NCI-H1105 (cell line): ENCODE data around the gene TRPT1.

Source experiments
- DNase-seq: peaks from one replicate; lab custom pipeline; 2025; lab: John Stamatoyannopoulos, UW

TRPT1 gene, protein sequence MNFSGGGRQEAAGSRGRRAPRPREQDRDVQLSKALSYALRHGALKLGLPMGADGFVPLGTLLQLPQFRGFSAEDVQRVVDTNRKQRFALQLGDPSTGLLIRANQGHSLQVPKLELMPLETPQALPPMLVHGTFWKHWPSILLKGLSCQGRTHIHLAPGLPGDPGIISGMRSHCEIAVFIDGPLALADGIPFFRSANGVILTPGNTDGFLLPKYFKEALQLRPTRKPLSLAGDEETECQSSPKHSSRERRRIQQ

DNA sequence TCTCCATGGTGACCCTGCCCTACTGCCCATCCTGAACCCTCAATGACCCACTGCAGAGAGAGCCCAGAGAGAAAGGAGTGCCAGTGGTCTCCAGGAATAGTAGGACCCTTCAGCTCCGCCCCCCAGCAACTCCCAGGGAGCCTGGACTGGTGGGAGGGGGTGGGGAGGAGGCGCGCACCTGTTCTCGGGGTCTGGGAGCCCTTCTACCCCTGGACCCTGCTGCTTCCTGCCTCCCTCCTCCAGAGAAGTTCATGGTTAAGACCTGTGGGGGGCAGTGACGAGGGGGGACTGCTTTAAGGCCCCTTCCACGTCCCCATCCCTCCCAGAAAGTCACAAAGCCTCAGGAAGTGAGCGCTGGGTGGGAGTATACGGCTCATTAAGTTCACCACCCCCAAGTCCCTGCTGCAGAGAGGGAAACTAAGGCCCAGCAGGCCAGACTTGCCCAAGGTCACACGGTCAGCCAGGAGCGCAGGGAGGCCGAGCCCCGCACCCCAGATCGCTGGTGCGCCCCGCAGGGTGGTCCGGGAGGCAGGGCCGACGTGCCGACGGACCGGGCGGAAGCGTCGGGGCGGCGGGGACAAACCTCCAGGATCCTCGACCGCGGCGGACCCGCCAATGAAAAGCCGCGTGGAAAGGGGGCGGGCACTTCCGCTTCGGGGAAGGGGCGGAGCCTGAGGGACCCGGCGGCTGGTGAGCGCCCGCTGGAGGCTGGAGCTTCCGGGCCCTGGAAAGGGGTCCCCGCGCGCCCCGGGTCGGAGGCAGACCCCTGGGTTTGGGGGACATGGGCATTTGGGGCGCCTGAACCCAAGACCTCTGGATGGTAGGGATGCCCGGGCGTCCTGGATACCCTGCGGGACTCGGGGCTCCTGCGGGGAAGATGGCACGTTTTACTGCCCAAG lies at the start of gene TRPT1, which contains the start of gene NUDT22:
TRPT1 (minus strand) TSS at position 579 of the 899 bp plus-strand sequence; CDS start at position 253, 326 bp downstream.
NUDT22 (plus strand) TSS at position 667 of the 899 bp plus-strand sequence. CDS start 379 bp downstream, outside the sequence.
- peak; percentile 81 for DNase-seq

DNA sequence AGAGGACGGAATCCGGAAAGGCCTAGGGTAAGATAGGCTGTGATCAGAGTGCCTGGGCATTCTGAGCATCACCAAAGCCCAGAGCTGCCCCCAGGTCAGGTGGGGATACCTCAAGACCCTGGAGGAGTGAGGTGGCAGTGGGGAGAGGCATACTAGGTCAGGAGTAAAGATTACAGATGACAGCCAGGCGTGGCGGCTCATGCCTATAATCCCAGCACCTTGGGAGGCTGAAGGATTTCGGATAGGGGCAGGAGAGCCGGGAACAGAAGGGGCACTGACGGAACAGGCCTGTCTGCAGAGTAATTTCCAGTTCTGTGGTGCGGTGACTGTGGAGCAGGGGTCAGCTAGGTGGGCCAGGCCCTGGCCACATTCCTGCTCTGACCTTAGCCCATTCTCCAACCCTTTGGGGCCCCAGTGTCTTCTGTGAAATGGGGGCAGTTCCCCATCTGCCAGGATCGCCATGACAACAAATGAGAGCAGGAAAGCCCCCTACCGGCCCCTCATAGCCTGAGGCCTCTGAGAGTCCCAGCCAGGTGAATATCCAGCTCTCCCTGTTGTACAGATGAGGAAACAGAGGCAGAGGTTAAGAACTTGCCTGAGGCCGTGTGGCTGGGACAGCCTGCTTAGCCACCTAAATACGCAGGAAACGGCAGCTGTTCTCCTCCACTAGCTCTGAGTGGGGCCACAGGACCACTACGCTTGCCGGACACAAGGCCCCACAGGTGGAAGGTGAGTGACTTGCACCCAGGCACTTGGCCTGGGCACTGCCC lies 49.2 kb upstream of the TRPT1 start:
- no peak for DNase-seq

DNA sequence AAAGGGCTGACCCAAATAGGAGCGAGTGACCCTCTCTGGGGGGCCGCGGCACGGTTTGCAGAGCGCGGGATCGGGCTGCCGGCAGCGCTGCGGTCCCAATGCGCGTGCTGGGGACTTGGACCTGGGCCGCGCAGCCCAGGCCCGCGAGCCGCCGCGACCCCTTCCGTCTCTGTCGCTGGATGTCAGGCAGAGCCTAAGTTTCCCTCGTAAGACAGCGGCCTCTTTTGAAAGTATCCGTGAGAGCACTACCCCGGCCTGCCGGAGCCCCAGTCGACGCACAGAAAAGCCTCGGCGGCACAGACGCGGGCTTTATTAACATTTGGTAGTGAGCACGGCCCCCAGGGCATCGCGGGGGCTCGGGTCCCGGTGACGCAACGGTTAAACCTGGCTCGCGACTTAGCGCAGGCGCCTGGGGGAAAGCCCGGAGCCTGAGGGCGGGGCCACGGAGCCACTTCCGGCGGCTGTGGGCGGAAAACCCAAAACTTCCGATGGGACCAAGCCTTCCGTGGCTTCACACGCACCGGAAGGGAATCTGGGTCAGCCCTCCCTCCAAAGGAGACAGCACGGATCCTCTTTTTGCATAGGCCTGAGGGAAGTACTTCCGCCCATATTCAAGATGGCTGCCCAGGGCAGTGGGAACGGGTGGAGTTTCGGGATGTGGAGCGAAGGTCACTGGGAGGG lies 43.7 kb upstream of the TRPT1 start:
- DNase-seq = peak; percentile 99

DNA sequence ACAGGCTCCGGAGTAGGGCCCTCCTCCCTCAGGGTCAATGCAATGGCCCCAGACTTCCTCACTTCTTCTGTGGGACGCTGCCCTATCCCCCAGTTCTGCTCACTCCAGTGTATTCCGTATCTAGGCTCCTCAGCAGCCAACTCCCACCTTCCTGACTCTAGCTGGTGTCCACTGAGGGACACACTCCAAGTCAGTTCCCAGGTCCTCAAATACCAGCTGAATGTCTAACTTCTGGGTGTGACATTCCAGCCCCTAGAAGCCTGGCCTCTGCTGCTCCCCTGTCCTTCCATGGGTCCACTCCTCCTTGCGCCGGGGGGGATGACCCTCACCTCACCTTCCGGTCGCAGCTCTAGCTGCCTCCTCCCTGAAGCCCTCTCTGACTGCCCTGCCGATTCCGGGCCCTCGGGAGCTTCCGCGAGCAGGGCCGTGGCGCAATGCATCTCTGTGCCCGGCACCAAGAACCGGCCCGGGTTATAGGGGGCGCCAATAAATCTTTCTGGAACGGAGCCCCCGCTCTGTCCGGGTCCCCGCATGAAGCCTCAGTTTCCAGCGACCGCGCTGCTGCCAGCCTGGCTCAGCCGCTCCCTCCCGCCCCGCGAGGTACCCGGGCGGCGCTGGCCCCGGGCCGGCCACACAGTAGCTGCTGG lies 43.0 kb upstream of the TRPT1 start:
- DNase-seq = no peak

DNA sequence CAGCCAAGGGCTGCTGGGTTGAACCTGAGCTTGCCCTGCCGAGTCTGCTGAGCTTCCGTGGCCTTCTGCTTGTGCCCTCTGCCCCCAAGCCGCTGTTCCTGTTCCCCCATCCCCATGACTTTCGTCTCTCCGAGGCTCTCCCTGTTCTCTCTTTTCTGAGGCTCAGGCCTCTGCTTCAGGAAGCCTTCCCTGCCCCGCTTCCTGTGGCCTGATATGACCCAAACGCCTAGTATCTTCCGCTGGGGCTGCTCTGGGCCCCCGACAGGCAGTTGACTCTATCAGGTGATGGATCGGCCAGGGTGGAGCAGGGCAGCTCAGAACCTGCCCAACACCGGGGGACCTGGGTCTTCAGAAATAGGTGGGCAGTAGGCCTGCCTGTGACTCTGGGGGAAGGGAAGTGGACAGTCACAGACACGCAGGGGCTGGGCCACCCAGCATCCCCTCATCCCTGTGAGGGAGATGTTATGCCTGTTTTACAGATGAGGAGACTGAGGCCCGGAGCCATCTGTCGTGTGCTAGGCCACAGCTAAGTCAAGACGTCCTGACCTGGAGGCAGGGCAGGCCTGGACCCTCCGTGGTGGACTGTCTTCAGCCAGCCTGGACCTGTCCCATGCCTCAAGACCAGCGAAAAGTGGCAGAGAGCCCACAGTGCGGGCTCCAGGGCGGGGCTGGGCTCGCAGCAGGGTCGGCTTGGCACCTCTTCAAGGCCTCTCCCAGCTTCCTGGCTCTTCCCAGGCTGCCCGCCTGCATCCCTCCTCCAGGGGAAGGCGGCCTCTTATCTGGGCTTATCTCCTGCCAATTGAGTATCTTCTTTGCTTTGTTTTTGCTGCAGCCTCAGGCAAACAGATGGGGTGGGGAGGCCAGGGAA lies 42.3 kb upstream of the TRPT1 start:
- DNase-seq = peak; percentile 9

DNA sequence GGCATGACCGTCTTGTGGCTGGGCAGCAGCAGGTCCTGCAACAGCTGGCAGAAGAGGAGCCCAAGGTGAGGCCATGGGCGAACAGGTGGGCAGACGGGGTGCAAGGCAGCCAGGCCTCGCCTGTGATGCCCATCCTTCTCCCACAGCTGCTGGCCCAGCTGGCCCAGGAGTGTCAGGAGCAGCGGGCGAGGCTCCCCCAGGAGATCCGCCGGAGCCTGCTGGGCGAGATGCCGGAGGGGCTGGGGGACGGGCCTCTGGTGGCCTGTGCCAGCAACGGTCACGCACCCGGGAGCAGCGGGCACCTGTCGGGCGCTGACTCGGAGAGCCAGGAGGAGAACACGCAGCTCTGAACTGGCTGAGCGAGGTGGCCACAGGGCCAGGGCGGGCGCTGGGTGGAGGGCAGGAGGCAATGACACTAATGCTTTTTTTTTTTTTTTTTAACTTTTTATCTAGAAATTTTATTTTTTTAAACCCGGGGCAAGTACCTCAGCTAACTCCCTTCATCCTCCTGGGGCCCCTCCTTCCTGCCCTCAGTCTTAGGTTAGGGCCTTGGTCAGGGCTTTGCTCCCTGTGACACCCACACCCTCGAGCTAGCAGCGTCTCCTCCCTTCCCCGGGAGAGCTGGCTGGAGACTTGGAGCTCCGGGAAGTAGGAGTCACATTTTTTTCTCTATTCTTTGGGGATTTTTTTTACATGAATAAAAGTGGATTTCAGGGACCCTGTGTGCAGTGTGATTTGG lies 41.4 kb upstream of the TRPT1 start:
- no peak for DNase-seq

DNA sequence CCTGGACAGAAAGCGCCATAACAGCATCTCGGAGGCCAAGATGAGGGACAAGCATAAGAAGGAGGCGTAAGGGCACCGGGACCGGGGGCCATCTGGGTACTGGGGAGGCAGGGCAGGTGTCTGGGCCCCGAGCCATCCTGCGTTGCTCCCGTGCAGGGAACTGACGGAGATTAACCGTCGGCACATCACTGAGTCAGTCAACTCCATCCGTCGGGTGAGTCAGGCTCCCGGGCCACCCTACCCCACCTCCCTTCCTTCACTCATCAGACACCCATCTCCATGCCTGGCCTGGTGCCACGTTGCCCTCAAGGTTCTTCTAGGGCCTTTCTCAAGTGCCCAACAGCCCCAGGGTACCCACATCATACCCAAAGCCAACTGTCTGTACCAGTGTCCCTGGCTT lies 40.4 kb upstream of the TRPT1 start:
- no peak for DNase-seq

DNA sequence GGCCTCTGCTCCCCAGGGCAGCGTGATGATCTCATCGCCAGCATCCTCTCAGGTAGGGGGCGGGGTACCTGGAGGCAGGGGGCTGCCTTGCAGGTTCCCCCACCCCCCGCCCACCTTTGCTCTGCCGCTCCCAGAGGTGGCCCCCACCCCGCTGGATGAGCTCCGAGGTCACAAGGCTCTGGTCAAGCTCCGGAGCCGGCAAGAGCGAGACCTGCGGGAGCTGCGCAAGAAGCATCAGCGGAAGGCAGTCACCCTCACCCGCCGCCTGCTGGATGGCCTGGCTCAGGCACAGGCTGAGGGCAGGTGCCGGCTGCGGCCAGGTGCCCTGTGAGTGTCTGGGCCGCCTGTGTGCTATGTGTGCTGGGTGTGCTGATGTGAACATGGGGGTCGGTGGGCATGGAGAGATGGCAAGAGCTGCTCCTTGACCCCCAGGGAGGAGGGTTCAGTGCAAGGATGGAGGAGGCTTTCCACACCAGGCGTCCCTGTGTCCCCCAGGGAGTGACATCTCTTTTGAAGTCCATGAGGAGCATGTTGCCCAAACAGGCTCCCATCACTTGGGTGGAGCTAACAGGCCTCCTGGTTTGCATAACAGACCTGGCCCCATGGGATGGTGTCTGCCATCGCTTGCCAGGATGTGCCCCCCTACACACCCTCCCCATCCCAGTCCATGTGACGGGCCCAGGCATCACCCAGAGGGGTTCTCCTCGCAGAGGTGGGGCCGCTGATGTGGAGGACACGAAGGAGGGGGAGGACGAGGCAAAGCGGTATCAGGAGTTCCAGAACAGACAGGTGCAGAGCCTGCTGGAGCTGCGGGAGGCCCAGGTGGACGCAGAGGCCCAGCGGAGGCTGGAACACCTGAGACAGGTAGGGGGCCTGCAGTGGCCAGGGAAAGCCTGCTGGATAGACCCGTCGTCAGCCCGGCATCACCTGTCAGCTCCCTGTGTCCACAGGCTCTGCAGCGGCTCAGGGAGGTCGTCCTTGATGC lies 39.5 kb upstream of the TRPT1 start:
- no peak for DNase-seq

DNA sequence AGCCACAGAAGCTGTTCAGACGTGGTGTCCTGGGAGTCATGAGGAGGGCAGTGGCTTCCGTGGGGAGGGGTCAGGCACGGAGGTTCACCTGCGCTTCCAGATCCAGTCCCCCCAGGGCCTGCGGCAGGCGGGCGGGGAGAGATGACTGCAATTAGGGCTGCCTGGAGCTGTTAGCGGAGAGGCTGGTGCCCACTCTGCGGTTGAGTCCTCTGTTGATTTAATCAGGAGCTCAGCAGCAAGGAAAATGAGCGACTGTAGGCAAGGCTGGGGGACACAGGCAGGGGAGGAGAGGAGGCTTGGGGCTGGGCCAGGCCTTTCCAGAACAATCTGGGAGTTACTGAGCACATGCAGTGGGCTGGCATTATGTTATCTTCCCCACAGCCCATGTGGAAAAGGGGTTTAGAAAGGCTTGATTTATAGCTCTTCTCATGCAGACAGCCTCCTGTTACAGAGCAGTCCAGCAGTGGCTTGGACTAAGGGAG lies 38.4 kb upstream of the TRPT1 start:
- DNase-seq = no peak

DNA sequence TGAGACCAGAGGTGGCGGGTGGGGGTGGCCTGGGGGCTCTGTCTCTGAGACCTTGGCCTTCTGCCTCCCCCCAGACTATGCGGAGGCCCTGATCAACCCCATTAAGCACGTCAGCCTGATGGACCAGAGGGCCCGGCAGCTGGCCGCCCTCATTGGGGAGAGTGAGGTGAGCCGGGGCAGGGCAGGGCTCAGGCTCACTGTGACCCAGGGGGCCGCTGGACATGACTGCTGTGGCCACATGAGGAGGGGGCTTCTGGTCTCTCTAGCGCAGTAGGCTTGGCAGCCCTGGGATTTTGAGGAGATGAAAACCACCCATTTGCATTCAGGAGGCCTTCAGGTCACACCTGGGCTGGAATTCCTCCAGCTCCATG lies 37.9 kb upstream of the TRPT1 start:
- no peak for DNase-seq

DNA sequence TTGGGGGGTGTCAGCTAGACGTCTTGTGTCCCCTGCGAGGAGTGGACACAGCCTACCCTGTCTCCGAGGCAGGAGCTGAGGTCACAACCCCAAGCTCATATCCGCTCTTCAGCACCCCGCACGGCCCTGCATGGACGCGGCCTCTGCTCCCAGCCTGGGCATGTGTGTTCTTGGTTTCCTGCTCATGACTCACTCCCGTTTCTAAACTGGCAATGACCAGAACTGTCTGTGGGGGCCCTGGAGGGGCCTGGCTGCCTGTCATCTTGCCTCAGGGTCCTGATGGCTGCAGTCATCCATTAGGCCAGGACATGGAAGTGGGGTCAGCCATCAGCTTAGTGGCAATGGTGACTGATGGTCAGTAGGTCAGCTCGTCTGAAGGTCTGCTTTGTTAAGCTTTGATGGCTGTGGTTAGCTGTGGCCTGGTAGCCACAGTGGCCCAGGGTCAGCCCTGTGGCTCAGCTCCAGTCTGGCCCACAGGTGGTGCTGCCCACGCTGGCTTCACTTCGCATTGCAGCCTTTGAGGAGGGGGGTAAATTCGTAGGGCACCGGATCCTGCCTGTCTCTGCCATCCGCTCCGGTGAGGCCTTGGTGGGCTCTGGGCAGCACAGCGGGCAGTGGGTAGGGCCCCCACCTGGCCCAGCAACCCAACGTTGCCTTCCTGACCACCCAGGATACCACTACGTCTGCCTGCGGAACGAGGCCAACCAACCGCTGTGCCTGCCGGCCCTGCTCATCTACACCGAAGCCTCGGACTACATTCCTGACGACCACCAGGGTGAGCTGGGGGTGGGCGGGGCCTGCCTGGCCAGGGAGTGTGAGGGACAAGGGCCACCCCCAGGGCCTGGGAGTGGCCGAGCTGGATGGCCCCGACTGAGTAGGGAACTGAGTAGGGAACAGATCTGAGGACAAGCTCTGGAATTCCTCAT lies 37.3 kb upstream of the TRPT1 start:
- no peak for DNase-seq

DNA sequence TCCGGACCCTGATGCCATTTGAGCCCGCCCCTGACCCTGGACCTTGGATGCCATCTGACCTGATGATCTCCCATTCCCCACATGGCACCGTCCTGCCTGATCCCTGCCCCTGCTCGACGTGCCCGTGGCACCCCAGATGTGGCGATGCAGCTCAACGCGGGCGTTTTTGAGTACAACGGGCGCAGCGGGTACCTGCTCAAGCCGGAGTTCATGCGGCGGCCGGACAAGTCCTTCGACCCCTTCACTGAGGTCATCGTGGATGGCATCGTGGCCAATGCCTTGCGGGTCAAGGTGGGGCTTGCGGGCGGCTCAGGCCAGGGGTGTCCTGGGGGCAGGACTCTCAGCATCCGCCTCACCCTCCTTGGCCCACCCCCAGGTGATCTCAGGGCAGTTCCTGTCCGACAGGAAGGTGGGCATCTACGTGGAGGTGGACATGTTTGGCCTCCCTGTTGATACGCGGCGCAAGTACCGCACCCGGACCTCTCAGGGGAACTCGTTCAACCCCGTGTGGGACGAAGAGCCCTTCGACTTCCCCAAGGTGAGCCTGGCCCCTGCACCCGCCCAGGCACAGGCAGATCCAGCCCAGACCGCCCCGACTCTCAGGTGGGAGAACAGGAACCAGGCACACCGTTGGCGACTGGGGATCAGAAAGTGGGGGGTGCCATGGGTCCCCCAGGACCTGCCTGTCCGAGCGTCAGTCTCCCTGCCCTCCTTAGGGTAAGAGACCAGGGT lies 36.5 kb upstream of the TRPT1 start:
- DNase-seq = no peak

DNA sequence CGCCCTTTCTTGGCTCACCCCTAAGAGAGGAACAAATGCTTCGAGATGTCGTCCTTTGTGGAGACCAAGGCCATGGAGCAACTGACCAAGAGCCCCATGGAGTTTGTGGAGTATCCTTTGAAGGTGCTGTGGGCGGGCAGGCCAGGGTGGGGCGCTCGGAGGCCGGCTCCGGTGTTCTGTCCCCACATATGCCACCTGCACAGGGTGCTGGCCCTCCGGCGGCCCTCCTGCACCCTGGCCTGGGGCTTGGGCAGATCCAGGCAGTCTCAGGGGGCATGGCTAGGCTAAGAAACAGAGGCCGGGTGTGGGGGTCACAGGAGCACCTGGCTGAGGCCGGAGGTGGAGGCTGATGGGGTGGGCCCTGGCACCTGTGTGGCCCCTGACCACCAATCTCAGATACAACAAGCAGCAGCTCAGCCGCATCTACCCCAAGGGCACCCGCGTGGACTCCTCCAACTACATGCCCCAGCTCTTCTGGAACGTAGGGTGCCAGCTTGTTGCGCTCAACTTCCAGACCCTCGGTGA lies 35.6 kb upstream of the TRPT1 start:
- DNase-seq = no peak

DNA sequence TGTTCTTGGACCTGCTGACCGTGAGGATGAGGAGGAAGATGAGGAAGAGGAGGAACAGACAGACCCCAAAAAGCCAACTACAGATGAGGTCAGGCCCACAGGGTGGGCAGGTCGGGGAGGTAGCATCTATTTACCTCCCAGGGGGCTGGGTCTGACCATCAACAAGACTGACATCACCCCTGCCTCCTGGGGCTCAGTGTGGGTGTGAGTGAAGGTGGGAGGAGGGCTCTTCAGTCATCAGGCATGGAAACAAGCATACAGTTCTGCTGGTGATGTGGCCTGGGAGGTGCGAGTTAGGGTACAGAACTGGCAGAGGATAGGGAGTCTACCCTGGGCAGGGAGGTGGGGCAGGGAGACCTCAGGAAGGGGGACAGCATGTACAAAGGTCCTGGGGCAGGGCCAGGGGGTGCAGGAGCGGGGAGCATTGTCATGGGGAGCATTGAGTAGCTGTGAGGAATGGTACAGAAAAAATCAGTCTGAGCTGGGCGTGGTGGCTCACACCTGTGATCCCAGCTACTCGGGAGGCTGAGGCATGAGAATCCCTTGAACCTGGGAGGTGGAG lies 34.2 kb upstream of the TRPT1 start:
- no peak for DNase-seq

DNA sequence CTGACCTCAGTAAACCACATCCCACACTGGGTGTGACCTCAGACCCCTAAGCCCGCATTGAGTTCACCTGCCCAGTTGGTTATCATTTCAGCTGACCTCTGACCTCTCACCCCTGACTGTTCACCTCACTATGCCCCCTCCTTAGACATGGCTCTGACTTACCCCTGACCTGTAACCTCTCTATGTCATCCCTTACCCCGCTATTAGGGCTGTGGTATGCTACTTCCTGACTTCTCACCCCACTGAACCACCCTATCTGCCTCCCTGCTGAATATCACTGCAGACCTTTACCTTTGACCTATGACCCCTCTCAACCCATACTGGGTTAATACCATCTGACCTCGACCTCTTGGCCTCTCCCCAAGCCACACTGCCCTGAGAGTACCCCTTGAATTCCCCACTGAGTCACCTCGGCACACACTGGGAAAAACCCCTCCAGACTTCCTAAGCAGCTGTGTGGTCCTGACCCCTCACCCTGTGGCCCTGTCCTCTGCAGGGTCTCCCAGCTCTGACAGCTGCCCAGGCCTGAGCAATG lies 33.6 kb upstream of the TRPT1 start:
- DNase-seq = no peak
